T-helper 2 cell treated with Interferon-gamma antibody and Interleukin-4, amounts not matched to agents 5 μg/mL and 100 μg/mL, for 36 hours (primary cell): ENCODE data around the gene HSBP1L1.

Experiments used
- DNase-seq: peaks from one replicate; pipeline ENCODE4 v3.0.0; 2021; ENCODE audit warnings: low spot score
- H3K27ac Mint-ChIP-seq: one replicate; pipeline ENCODE4 v1.8.0; 2021; ENCODE audit warnings: mild to moderate bottlenecking, mixed read lengths
- H3K27me3 Mint-ChIP-seq: one replicate; pipeline ENCODE4 v1.8.0; 2021; ENCODE audit warnings: low read depth, mixed read lengths
- H3K36me3 Mint-ChIP-seq: one replicate; pipeline ENCODE4 v1.8.0; 2021; ENCODE audit warnings: low read depth, mixed read lengths
- H3K4me1 Mint-ChIP-seq: one replicate; pipeline ENCODE4 v1.8.0; 2021; ENCODE audit warnings: low read depth, mixed read lengths
- H3K4me3 Mint-ChIP-seq: one replicate; pipeline ENCODE4 v1.8.0; 2022; ENCODE audit warnings: mild to moderate bottlenecking, moderate library complexity, mixed read lengths
- H3K9me3 Mint-ChIP-seq: one replicate; pipeline ENCODE4 v1.8.0; 2021; ENCODE audit warnings: mixed read lengths

HSBP1L1 gene

GRCh38 chr18:79964330-79965118, at the start of gene HSBP1L1:
Gene HSBP1L1 (plus strand): TSS chr18:79964643. CDS start chr18:79964736, 93 bp downstream.
- Mint-ChIP-seq H3K4me1 (peaks cover 31% of the 10 kb centered on the region), H3K27ac (peak within 1 kb of the TSS; percentile 81), H3K27me3 (peaks cover 3% of the 10 kb centered on the region), H3K4me3 (peak within 1 kb of the TSS; percentile 85), H3K36me3 (peaks cover 5% of the 10 kb centered on the region), H3K9me3 (no peaks in the 10 kb centered on the region)
- peak; percentile 69 for DNase-seq

- peaks cover 50% of the 10 kb centered on the region for H3K36me3 Mint-ChIP-seq
- peaks cover 17% of the 10 kb centered on the region for H3K4me1 Mint-ChIP-seq
- no peak for DNase-seq
- peak overlapping the region; percentile 52 for H3K27ac Mint-ChIP-seq
- H3K4me3 Mint-ChIP-seq = no peak overlapping the region
- H3K9me3 Mint-ChIP-seq = peaks cover 1% of the 10 kb centered on the region
- no peaks in the 10 kb centered on the region for H3K27me3 Mint-ChIP-seq
Observed at GRCh38 chr18:79915161-79916127, 49.0 kb upstream of the HSBP1L1 start.

GRCh38 chr18:79916128-79916494, 48.3 kb upstream of the HSBP1L1 start:
- peaks cover 45% of the 10 kb centered on the region for H3K36me3 Mint-ChIP-seq
- no peaks in the 10 kb centered on the region for H3K9me3 Mint-ChIP-seq
- DNase-seq = no peak
- H3K4me3 Mint-ChIP-seq = no peak overlapping the region
- H3K27me3 Mint-ChIP-seq = no peaks in the 10 kb centered on the region
- peaks cover 14% of the 10 kb centered on the region for H3K4me1 Mint-ChIP-seq
- peak overlapping the region; percentile 41 for H3K27ac Mint-ChIP-seq

- no peak overlapping the region for H3K4me3 Mint-ChIP-seq
- no peak overlapping the region for H3K27ac Mint-ChIP-seq
- H3K4me1 Mint-ChIP-seq = peaks cover 14% of the 10 kb centered on the region
- H3K27me3 Mint-ChIP-seq = no peaks in the 10 kb centered on the region
- H3K9me3 Mint-ChIP-seq = no peaks in the 10 kb centered on the region
- no peak for DNase-seq
- peaks cover 46% of the 10 kb centered on the region for H3K36me3 Mint-ChIP-seq
Observed at GRCh38 chr18:79916546-79917168, 47.8 kb upstream of the HSBP1L1 start.

- no peak overlapping the region for H3K4me3 Mint-ChIP-seq
- no peaks in the 10 kb centered on the region for H3K9me3 Mint-ChIP-seq
- peaks cover 14% of the 10 kb centered on the region for H3K4me1 Mint-ChIP-seq
- peaks cover 46% of the 10 kb centered on the region for H3K36me3 Mint-ChIP-seq
- DNase-seq = no peak
- H3K27me3 Mint-ChIP-seq = no peaks in the 10 kb centered on the region
- no peak overlapping the region for H3K27ac Mint-ChIP-seq
Observed at GRCh38 chr18:79917169-79917852, 47.1 kb upstream of the HSBP1L1 start.

GRCh38 chr18:79917853-79918614, 46.4 kb upstream of the HSBP1L1 start:
- Mint-ChIP-seq H3K27me3 (no peaks in the 10 kb centered on the region), H3K9me3 (no peaks in the 10 kb centered on the region), H3K4me3 (no peak overlapping the region), H3K36me3 (peaks cover 47% of the 10 kb centered on the region), H3K4me1 (peaks cover 9% of the 10 kb centered on the region), H3K27ac (no peak overlapping the region)
- no peak for DNase-seq

- H3K27me3 Mint-ChIP-seq = no peaks in the 10 kb centered on the region
- no peak overlapping the region for H3K4me3 Mint-ChIP-seq
- H3K36me3 Mint-ChIP-seq = peaks cover 47% of the 10 kb centered on the region
- no peak overlapping the region for H3K27ac Mint-ChIP-seq
- DNase-seq = no peak
- peaks cover 5% of the 10 kb centered on the region for H3K4me1 Mint-ChIP-seq
- H3K9me3 Mint-ChIP-seq = no peaks in the 10 kb centered on the region
Observed at GRCh38 chr18:79918615-79919011, 45.8 kb upstream of the HSBP1L1 start.

GRCh38 chr18:79919089-79919488, 45.4 kb upstream of the HSBP1L1 start:
- H3K36me3 Mint-ChIP-seq = peaks cover 50% of the 10 kb centered on the region
- H3K9me3 Mint-ChIP-seq = no peaks in the 10 kb centered on the region
- H3K27ac Mint-ChIP-seq = no peak overlapping the region
- H3K4me1 Mint-ChIP-seq = peaks cover 3% of the 10 kb centered on the region
- no peak for DNase-seq
- no peaks in the 10 kb centered on the region for H3K27me3 Mint-ChIP-seq
- H3K4me3 Mint-ChIP-seq = no peak overlapping the region

- Mint-ChIP-seq H3K36me3 (peaks cover 28% of the 10 kb centered on the region), H3K9me3 (no peaks in the 10 kb centered on the region), H3K4me1 (no peaks in the 10 kb centered on the region), H3K27ac (peak overlapping the region; percentile 26), H3K27me3 (no peaks in the 10 kb centered on the region), H3K4me3 (no peak overlapping the region)
- DNase-seq = no peak
Observed at GRCh38 chr18:79921984-79922965, 42.2 kb upstream of the HSBP1L1 start.

GRCh38 chr18:79922971-79923411, 41.5 kb upstream of the HSBP1L1 start:
- no peaks in the 10 kb centered on the region for H3K9me3 Mint-ChIP-seq
- no peaks in the 10 kb centered on the region for H3K4me1 Mint-ChIP-seq
- H3K27me3 Mint-ChIP-seq = no peaks in the 10 kb centered on the region
- H3K4me3 Mint-ChIP-seq = no peak overlapping the region
- peaks cover 26% of the 10 kb centered on the region for H3K36me3 Mint-ChIP-seq
- DNase-seq = no peak
- H3K27ac Mint-ChIP-seq = no peak overlapping the region

- Mint-ChIP-seq H3K27me3 (no peaks in the 10 kb centered on the region), H3K9me3 (peaks cover 5% of the 10 kb centered on the region), H3K27ac (no peak overlapping the region), H3K4me3 (no peak overlapping the region), H3K36me3 (peaks cover 32% of the 10 kb centered on the region), H3K4me1 (no peaks in the 10 kb centered on the region)
- no peak for DNase-seq
Observed at GRCh38 chr18:79923896-79924585, 40.4 kb upstream of the HSBP1L1 start.
